Colonic mucosa (tissue), 4 donors: ENCODE data around the gene SPRED3. TPM values are rescaled to one million over a fixed set of nuclear protein-coding genes. Genes with fewer than 3 reads are reported as not detected.

Experiments
- DNase-seq: peaks from one replicate; pipeline ENCODE4 v3.0.0-alpha.2; 2020
- H3K27ac ChIP-seq: fragments of 200-600 bp; one replicate; pipeline ENCODE4 v1.8.0; 2021
- H3K27me3 ChIP-seq: fragments of 200-600 bp; one replicate; pipeline ENCODE4 v1.8.0; 2021
- H3K36me3 ChIP-seq: fragments of 200-600 bp; one replicate; pipeline ENCODE4 v1.8.0; 2021
- H3K4me1 ChIP-seq: fragments of 200-600 bp; one replicate; pipeline ENCODE4 v1.8.0; 2021; ENCODE audit warnings: mild to moderate bottlenecking
- H3K4me3 ChIP-seq: fragments of 200-600 bp; one replicate; pipeline ENCODE4 v1.8.0; 2021
- H3K9ac ChIP-seq, 2 donors: one replicate each; pipeline ENCODE4 v1.7.0; 2013; ENCODE audit warnings: control low read depth in 2 of 2, low read depth in 2 of 2, low read length in 2 of 2
- H3K9me3 ChIP-seq: fragments of 200-600 bp; one replicate; pipeline ENCODE4 v1.8.0; 2021
- CTCF ChIP-seq: fragments of 200-600 bp; IDR thresholded peaks from one replicate; pipeline ENCODE4 v1.8.0; 2022; ENCODE audit warnings: antibody characterized with exemption, mild to moderate bottlenecking
- intact Hi-C: fragments of 100-400 bp; cut with DNase I; formaldehyde crosslinking; loops from one replicate; pipeline ENCODE4 v1.14.1; 2022
- total RNA-seq, 2 donors: library from RNA; stranded (reverse); fragmentation: NEBNext Ultra II Directional in 1 of 2; extraction: Animal tissue kit (Norgen Biotek cat#: 25700) in 1 of 2; gene quantifications; one replicate each; pipeline ENCODE4 v1.2.1, GENCODE V29; 2021
- donor health status: healthy.
- donor health status: DM: no; HTN: no; CAD: no.
- donor health status: DM: no; HTN: no; CAD: no.

SPRED3 gene
- total RNA-seq, 2 donors from 2014 or later = 0.61 to 0.99 TPM

- no peaks in the 10 kb centered on the region for H3K9me3 ChIP-seq
- no peak for TF ChIP-seq CTCF
- intact Hi-C loops = no loop called here
- H3K27me3 ChIP-seq = no peaks in the 10 kb centered on the region
- no peak overlapping the region for H3K4me3 ChIP-seq
- H3K4me1 ChIP-seq = no peaks in the 10 kb centered on the region
- no peaks in the 10 kb centered on the region for H3K36me3 ChIP-seq
- no peak overlapping the region for H3K9ac ChIP-seq
- DNase-seq = no peak
- no peak overlapping the region for H3K27ac ChIP-seq
Observed at GRCh38 chr19:38430931-38431330, 42.4 kb downstream of the SPRED3 start.

DNA sequence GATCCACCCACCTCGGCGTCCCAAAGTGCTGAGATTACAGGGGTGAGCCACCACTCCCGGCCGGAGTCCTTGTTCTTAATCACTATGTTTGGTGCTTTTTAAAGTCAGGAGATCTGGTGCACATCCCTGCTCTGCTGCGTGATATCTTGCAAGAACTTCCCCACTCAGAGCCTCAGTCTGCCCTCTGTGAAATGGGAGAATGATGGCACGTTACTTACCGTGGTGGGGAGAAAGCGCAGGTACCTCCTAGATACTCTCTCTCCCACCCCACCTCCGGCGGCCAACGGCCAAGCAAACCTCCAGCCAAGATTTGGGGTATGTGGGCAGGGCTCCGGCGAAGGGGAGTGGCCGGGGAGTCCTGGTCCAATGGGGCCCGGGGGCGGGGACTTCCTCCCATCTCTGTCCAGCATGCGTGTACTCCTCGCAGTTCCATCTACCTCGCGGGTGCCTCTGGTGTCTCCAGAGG lies 44.8 kb downstream of the SPRED3 start, which contains the start of gene RYR1:
Gene RYR1, plus strand, starts transcription at position 424 of the 466 bp plus-strand sequence. CDS start 139 bp downstream, outside the sequence.
- no peak within 1 kb of the TSS for H3K4me3 ChIP-seq
- no peaks in the 10 kb centered on the region for H3K27me3 ChIP-seq
- no peaks in the 10 kb centered on the region for H3K9me3 ChIP-seq
- H3K9ac ChIP-seq = no peak within 1 kb of the TSS
- DNase-seq = peak; percentile 47
- H3K4me1 ChIP-seq = no peaks in the 10 kb centered on the region
- no peak within 1 kb of the TSS for H3K27ac ChIP-seq
- no peaks in the 10 kb centered on the region for H3K36me3 ChIP-seq
- intact Hi-C loops = no loop called here
- TF ChIP-seq CTCF = no peak

GRCh38 chr19:38434549-38435051 lies 46.1 kb downstream of the SPRED3 start:
- H3K9me3 ChIP-seq = no peaks in the 10 kb centered on the region
- DNase-seq = peak; percentile 25
- no peak for TF ChIP-seq CTCF
- H3K27me3 ChIP-seq = no peaks in the 10 kb centered on the region
- no peak overlapping the region for H3K9ac ChIP-seq
- H3K27ac ChIP-seq = no peak overlapping the region
- intact Hi-C loops = no loop called here
- H3K4me3 ChIP-seq = no peak overlapping the region
- no peaks in the 10 kb centered on the region for H3K36me3 ChIP-seq
- H3K4me1 ChIP-seq = no peaks in the 10 kb centered on the region

- Histone ChIP-seq H3K9ac (no peak overlapping the region), H3K9me3 (no peaks in the 10 kb centered on the region), H3K27ac (no peak overlapping the region), H3K4me1 (no peaks in the 10 kb centered on the region), H3K4me3 (no peak overlapping the region), H3K36me3 (no peaks in the 10 kb centered on the region), H3K27me3 (no peaks in the 10 kb centered on the region)
- TF ChIP-seq CTCF = no peak
- intact Hi-C loops = no loop called here
- DNase-seq = no peak
Observed at GRCh38 chr19:38437295-38437694, 48.8 kb downstream of the SPRED3 start.

- Histone ChIP-seq H3K4me1 (no peaks in the 10 kb centered on the region), H3K9ac (no peak overlapping the region), H3K27me3 (no peaks in the 10 kb centered on the region), H3K9me3 (no peaks in the 10 kb centered on the region), H3K36me3 (no peaks in the 10 kb centered on the region), H3K4me3 (no peak overlapping the region), H3K27ac (no peak overlapping the region)
- no peak for DNase-seq
- intact Hi-C loops = no loop called here
- no peak for TF ChIP-seq CTCF
Observed at GRCh38 chr19:38437917-38438316, 49.4 kb downstream of the SPRED3 start.
